Subcutaneous adipose tissue (tissue), 4 donors: ENCODE results near the gene TMEM235. TPM values are rescaled to one million over a fixed set of nuclear protein-coding genes. Genes with fewer than 3 reads are reported as not detected.

Experiments
- CTCF ChIP-seq: fragments of 450-650 bp; IDR thresholded peaks from one replicate; pipeline ENCODE4 v1.5.1; 2016; ENCODE audit warnings: low read depth, mild to moderate bottlenecking, control low read depth, antibody characterized with exemption, moderate library complexity
- total RNA-seq, 4 donors: library from RNA; depleted of rRNA; stranded (reverse); fragments of >200 nt; gene quantifications; one replicate each; pipeline ENCODE4 v1.1.0, GENCODE V29; 2016

The TMEM235 gene
- total RNA-seq, 4 donors from 2014 or later: not detected

- TF ChIP-seq CTCF: no peak
Observed at GRCh38 chr17:78226759-78227454, 4.5 kb upstream of the TMEM235 start.

GRCh38 chr17:78227455-78227916, 3.9 kb upstream of the TMEM235 start:
- TF ChIP-seq CTCF: no peak

- TF ChIP-seq CTCF: no peak
Observed at GRCh38 chr17:78228176-78228575, 3.3 kb upstream of the TMEM235 start.

GRCh38 chr17:78230252-78230962, 1.0 kb upstream of the TMEM235 start:
- TF ChIP-seq CTCF: no peak

- no peak for TF ChIP-seq CTCF
Observed at GRCh38 chr17:78231991-78232858, 794 bp downstream of the TMEM235 start.

- TF ChIP-seq CTCF: no peak
Observed at GRCh38 chr17:78232859-78233173, 1.4 kb downstream of the TMEM235 start.

GRCh38 chr17:78233678-78234077, 2.2 kb downstream of the TMEM235 start:
- TF ChIP-seq CTCF: no peak
